ENCODE results near the gene CTDSP2. TPM values are rescaled to one million over a fixed set of nuclear protein-coding genes. Genes with fewer than 3 reads are reported as not detected.

Gene CTDSP2
- total RNA-seq, 1 donor from 2014 or later: 82.6 TPM

- intact Hi-C loops (cut with micrococcal nuclease): no loop called here
- TF ChIP-seq CTCF (IDR thresholded peaks at IDR 0.05; ENCODE audit: borderline replicate concordance): no peak
- DNase-seq: peak; percentile 62
- Histone ChIP-seq H3K36me3 (peaks cover 42% of the 10 kb centered on the region), H3K27ac (replicated peaks) (peak overlapping the region; percentile 79), H3K27me3 (ENCODE audit: low read depth) (no peaks in the 10 kb centered on the region), H3K9me3 (replicated peaks) (no peaks in the 10 kb centered on the region), H3K4me3 (no peak overlapping the region), H3K4me1 (peaks cover 68% of the 10 kb centered on the region)
These were observed 29.7 kb downstream of the CTDSP2 start for GRCh38 chr12:57816855-57817151.

DNA sequence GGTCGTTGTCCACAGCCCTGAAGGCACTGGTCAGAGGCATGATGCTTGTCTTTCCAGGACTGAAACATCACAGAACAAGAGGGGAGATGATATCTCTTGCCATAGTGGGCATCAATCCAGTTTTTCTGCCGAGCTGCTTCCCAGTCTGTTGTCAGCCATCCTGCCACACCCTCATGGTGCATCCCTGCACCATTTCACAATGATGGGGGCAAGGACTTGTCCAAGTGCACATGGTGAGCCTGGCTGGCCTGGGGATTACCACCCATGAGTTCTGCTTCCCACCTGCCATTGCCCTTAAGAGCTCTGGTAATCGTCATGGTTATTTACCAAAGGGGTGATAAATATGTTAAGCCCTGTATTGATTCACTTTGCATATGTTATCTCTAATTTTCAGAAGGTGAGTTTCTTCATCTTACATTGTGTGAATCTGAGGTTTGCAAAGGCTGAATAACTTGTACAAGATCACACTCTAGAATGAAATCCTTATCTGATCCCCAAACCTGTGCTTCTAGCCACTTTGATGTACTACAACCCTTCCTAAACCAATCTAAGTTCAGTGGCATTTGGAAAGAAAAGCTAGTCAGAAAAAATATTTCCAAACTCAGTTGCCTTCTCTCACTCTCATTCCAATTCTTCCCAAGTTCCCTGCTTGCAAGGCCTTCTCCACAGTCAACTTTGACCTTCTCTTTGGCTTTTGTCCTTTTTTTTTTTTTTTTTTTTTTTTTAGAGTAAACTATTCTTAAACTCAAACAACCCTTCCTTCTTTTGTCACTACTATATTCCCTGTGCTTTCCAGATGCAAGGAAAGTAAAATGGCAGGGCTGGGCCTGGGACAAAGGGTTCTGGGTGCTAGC, 30.3 kb downstream of the CTDSP2 start:
- peaks cover 62% of the 10 kb centered on the region for H3K4me1 ChIP-seq
- peak overlapping the region; percentile 79 for H3K27ac ChIP-seq (replicated peaks)
- DNase-seq: no peak
- intact Hi-C loops (cut with micrococcal nuclease): no loop called here
- no peaks in the 10 kb centered on the region for H3K27me3 ChIP-seq (ENCODE audit: low read depth)
- no peaks in the 10 kb centered on the region for H3K9me3 ChIP-seq (replicated peaks)
- H3K36me3 ChIP-seq: peaks cover 42% of the 10 kb centered on the region
- no peak overlapping the region for H3K4me3 ChIP-seq
- no peak for TF ChIP-seq CTCF (IDR thresholded peaks at IDR 0.05; ENCODE audit: borderline replicate concordance)

- Histone ChIP-seq H3K27me3 (ENCODE audit: low read depth) (no peaks in the 10 kb centered on the region), H3K4me1 (peaks cover 59% of the 10 kb centered on the region), H3K27ac (replicated peaks) (peak overlapping the region; percentile 79), H3K4me3 (no peak overlapping the region), H3K9me3 (replicated peaks) (no peaks in the 10 kb centered on the region), H3K36me3 (peaks cover 43% of the 10 kb centered on the region)
- no peak for TF ChIP-seq CTCF (IDR thresholded peaks at IDR 0.05; ENCODE audit: borderline replicate concordance)
- no peak for DNase-seq
- intact Hi-C loops (cut with micrococcal nuclease): no loop called here
These were observed 31.1 kb downstream of the CTDSP2 start for GRCh38 chr12:57815177-57816000.

GRCh38 chr12:57813971-57814772, 32.4 kb downstream of the CTDSP2 start:
- TF ChIP-seq CTCF (IDR thresholded peaks at IDR 0.05; ENCODE audit: borderline replicate concordance): no peak
- no peak overlapping the region for H3K27ac ChIP-seq (replicated peaks)
- H3K27me3 ChIP-seq (ENCODE audit: low read depth): no peaks in the 10 kb centered on the region
- H3K9me3 ChIP-seq (replicated peaks): no peaks in the 10 kb centered on the region
- H3K4me1 ChIP-seq: peaks cover 54% of the 10 kb centered on the region
- no peak overlapping the region for H3K4me3 ChIP-seq
- H3K36me3 ChIP-seq: peaks cover 47% of the 10 kb centered on the region
- no peak for DNase-seq
- intact Hi-C loops (cut with micrococcal nuclease): no loop called here
